HG03469 (cell line): ENCODE data around the gene MNT.

Experiments
- ATAC-seq: cut with Tn5 transposase; IDR thresholded peaks from one replicate; pipeline ENCODE4 v1.9.1; 2021; ENCODE audit warnings: mild to moderate bottlenecking, moderate library complexity, moderate number of reproducible peaks; ENCODE audit not compliant: unreplicated experiment

MNT gene

GRCh38 chr17:2364763-2365116 lies 36.1 kb downstream of the MNT start:
- no peak for ATAC-seq

DNA sequence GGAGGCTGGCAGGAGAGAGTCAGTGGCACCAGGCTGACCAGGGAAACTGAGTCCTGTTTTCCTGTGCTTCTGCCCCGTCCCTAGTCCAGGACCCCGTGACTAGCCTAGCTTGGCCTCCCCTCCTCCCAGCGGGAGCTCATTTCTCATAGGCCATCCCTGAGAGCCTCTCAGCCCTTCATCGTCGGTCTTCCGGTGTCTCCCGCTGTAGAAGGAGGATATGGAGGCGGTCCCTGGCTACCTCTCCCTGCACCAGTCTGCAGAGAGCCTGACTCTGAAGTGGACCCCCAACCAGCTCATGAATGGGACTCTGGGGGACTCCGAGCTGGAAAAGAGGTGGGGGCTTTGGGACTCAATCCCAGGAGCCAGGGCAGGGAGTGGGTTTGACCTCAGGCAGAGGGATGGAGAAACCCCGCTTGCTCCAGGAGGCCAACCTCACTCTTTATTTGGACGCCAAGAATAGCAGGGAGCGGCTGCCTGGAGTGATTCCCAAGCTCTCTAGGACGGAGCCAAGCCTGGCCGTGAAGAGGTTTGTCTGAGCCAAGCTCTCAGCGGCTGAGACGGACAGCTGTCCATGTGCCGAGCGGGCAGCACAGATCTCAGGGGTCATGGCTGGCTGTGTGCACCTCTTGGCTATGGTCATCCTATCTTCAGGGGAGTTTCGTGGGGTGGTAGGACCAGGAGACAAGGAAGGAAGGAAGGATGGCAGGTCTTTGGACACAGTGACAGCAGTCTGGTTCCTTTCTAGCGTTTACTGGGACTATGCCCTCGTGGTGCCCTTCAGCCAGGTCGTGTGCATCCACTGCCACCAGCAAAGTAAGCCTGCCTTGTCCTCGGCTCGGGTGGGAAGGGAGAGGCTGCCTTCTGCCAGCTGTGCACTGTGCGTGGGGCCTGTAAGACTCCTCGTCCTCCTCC lies 36.8 kb downstream of the MNT start:
- ATAC-seq = no peak

DNA sequence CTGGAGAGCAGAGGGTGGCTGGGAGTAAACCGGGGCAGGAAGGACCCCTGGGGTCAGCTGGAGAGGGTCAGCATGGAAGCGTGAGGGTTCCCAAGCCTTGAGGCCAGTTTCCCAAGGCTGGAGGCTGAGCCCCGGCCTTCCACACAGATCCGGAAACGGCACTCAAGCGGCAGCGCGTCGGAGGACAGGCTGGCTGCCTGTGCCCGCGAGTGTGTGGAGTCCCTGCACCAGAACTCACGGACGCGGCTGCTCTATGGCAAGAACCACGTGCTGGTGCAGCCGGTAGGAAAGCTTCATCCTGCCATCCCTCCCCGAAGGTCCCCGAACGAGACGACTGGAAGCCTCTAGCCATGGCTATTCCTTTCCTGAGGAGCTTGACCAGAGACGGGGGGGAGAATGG lies 37.5 kb downstream of the MNT start:
- ATAC-seq = no peak

- no peak for ATAC-seq
Observed at GRCh38 chr17:2362881-2363280, 38.0 kb downstream of the MNT start.

DNA sequence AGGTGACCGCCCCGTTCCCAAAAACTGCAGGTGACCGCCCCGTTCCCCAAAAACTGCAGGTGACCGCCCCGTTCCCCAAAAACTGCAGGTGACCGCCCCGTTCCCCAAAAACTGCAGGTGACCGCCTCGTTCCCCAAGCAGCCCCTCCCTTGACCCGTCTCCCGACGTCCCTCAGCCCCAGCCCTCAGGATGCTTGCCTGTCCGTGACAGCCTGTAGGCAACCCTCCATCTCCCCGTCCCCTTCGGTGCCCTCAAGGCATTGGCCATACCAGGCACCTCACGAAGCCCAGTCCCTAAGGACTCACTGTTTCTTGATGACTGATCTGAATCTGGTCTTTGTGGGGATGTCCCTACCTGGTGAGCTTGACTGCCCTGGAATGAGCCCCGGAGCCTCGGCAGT lies 38.4 kb downstream of the MNT start:
- ATAC-seq = no peak

DNA sequence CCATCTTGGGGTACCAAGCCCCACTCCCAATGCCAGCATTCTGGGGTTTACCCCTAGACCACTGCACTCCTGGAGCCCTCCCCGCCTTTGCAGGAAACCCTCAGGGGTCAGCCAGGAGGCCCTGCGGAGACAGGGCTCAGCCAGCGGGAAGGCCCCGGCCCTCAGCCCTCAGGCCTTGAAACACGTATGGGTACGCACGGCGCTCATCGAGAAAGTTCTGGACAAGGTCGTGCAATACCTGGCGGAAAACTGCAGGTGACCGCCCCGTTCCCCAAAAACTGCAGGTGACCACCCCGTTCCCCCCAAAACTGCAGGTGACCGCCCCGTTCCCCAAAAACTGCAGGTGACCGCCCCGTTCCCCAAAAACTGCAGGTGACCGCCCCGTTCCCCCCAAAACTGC lies 38.8 kb downstream of the MNT start:
- no peak for ATAC-seq

DNA sequence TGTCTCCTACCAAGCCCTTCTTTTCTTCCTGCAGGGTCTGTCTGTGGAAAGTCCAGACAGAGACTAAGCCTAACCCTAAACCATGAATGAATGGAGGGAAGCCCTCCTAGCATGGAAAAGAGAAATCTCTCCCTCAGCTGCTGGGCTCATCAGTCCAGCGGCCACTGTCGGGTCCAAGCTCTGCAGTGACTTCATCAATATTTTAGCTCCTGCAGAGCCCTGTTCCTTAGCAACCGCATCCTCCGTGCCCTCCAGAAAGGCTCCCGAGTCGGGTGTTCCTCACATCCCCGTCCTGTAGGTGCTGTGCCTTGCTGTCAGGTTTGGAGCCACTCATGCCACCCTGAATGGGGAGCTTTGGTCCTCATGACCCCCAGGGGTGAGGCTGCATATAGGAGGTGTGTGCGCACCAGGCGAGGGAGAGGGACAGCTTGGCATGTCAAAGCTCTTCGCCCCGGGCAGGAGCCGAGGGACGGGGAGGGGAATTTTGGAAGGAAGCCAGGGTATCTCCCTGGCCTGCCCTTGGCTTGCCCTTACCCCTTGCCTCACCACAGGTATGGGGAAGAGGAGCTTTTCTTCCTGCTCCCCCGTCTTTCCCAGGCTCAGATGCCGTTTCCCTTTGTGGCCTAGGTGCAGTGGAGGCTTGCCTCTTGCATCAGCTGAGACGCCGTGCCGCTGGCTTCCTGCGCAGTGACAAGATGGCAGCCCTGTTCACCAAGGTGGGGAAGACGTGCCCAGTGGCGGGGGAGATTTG lies 39.7 kb downstream of the MNT start:
- ATAC-seq = no peak

DNA sequence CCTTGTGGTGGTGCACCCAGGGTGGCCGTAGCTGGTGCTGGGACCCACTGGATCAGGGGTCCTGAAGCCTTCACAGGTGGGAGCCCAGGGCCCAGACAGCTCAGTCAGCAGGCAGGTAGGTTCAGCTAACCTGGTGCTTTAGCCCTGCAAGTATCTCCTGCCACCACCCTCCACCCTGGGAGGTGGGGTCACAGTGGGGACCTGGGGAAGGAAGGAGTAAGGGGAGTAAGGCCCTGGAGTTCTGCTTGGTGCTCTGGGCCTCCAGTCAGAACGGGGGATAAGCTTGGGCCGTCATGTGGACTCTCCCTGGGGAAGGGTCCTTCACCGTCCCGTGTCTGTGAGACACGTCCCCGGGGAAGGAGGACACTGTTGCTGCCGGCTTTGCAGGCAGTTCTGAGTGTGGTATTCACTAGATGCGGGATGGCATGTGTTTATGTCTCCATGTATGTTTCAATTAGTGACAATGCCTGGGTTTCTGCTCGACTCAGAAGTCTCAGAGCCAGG lies 42.9 kb downstream of the MNT start:
- no peak for ATAC-seq

DNA sequence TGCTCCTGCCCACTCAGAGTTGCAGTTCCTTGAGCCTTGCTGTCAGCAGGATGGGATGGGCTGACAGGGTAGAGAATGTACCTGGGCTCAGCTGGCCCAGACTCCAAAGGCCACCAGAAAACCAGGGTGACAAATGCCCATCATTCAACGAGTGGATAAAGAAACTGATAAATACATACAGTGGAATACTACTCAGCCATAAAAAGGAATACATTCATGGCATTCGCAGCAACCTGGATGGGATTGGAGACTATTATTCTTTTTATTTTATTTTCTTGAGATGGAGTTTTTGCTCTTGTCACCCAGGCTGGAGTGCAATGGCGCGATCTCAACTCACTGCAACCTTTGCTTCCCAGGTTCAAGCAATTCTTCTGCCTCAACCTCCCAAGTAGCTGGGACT lies 43.6 kb downstream of the MNT start:
- ATAC-seq = no peak

GRCh38 chr17:2354311-2354710 lies 46.5 kb downstream of the MNT start:
- no peak for ATAC-seq

DNA sequence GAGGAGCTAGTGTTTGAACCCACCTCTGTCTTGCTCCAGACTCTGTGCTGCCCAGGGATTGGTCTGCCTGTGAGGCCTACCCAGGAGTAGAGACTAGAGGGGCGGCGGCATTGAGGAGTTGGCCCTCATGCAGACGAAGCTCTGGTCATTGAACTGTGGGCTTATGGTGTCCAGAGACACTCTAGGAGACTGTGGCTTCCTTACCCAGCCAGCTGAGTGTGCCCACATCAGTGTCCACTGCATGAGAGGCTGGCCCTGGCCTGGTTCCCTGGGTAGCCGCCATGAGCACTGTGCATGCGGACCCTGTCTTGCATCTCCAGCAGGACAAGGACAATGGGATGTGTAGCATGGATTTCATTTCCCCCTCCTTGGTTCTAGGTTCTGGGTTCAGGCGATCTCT lies 49.6 kb downstream of the MNT start:
- no peak for ATAC-seq

- ATAC-seq = no peak
Observed at GRCh38 chr17:2347805-2348685, 52.8 kb downstream of the MNT start.

- no peak for ATAC-seq
Observed at GRCh38 chr17:2346475-2346874, 54.4 kb downstream of the MNT start.

DNA sequence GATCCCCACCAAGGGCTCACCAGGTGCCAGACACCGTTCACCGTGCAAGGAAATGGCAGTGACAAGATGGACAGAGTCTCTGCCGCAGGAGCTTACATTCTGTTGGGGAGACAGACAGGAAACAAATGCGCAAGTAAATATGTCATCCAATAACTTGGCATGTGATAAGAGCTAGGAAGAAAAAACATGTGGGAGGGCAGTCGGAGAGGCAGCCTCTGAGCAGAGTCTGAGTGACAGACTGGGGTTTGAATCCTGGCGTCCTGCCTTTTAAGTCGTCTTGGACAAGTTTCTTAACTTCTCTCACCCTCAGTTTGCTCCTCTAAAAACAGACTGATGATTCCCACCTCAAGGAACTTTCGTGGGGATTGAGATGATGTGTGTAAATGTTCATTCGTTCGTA lies 56.3 kb downstream of the MNT start:
- ATAC-seq = no peak

GRCh38 chr17:2343421-2343820 lies 57.4 kb downstream of the MNT start:
- no peak for ATAC-seq

- no peak for ATAC-seq
Observed at GRCh38 chr17:2338315-2338657, 62.6 kb downstream of the MNT start.

DNA sequence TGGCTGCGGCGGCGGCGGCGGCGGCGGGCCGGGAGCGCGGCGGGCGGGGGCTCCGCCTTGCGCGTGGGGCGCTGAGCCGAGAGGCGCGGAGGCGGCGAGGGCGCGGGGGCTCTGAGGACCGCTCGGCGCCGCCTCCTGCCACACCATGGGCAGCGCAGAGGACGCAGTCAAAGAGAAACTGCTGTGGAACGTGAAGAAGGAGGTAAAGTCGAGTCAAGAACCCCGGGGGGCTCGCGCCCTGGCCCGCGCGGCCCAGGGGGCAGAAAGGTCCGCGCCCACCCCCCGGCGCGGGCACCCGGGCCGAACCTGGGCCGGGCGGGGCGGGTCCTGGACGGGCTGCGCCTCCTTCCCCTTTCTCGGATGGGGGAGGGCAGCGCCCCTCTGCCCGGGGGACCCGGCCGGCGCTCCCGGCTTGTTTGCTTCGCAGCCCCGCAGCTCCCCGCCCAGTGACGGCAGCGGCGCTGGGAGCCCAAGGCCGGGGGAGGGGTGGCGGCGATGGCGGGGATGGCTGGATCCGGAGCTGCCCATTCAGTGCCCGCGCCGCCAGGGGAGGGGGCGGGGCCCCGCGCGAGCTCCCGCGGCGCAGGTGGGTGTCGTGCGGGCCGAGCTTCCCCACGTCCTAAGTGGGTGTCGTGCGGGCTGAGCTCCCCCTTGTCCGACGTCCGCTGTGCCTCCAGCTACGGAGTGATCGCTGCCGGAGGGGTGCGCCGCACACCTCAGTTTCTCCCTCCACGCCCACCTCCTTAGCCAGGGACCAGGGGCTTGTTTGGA lies 63.1 kb downstream of the MNT start:
- ATAC-seq = no peak

DNA sequence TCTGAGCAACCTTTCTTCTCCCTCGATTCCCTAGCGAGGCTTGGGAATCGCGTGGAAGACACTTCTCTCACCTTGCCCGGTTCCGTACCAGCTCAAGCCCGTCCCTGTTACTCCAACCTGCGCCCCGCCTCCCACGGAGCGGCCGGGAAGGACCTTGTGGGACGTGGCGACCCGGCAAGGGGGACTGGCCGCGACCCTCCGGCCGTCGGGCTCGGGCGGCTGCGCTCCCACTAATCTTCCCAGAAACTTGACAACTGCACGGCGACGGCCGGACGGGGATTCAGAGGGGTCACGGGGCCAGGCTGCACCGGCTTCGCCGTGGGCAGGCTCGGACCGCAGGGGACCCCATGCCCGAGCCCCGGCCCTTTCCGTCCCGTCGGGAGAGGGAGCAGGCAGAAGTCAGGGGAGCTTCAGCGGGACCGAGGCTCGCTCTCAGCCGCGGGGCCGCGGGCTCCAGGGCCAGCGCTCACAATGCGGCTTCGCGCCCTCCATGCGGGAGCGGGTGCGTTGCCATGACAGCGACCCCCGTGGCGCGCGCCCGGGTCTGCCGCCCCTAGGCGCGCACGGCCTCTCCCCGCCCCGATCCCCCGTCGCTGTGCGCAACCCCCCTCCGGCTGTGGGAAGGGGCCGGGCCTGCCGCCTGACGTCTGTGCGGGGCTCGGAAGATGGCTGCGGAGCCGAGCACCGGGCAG lies 63.9 kb downstream of the MNT start, which contains the start of gene SGSM2:
Gene SGSM2 (plus strand): TSS at position 650 of the 692 bp plus-strand sequence. CDS start 188 bp downstream, outside the sequence.
- no peak for ATAC-seq

DNA sequence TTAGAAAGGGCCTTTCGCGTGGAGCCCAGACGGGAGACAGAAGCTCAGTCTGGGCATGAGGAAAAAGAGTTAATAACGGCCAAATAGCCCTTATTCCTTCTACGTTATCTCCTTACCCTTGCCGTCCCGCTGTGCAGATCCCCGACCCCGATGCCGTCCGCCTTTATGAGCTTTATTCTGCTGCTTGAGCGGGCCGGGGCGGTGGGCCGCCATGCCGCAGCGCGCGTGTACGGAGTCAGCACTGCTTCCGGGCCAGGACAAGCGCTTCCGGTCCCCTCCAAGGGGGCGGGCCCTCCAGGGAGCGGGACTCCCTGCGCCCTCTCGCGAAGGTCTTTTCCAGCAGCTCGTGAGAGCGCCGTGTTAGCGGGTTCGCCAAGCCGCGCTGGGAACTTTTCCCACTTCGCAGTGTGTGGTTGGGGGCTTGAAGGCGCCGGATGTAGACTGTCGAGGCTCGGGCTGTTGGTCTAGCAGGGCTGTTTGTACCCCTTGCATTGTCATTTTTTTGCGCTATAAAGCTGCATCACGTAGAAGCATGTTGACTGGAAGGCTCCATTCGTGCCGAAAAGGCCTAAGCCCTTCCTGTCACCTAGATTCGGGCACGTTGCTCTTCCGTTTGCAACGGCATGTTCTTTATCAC lies 64.5 kb downstream of the MNT start, which contains the start of gene TSR1:
Gene TSR1 (minus strand): TSS at position 243 of the 637 bp plus-strand sequence. CDS start 30 bp downstream, at position 213.
- ATAC-seq = peak; percentile 44
